Panc1 (cell line): Measurements from ENCODE around the gene PDCD4. TPM values are rescaled to one million over a fixed set of nuclear protein-coding genes. Genes with fewer than 3 reads are reported as not detected.
A peak's percentile ranks its signal among the peaks of the same experiment; 100 is the strongest.

Experiments
- ATAC-seq: fragments of 200-7000 bp; cut with Tn5 transposase; 2 replicates; pipeline ENCODE4 v1.9.1; 2020; ENCODE audit warnings: mild to moderate bottlenecking, moderate library complexity
- BruUV-seq: library from RNA; stranded (reverse); fragments of 400-500 nt; replicated peaks from 2 replicates; lab custom pipeline; 2021; lab: Mats Ljungman, UMichigan
- CTCF ChIA-PET: fragments of 300-600 bp; sonication (Branson Sonifier 250); formaldehyde crosslinking; loops from one replicate; lab custom pipeline; 2022; ENCODE audit warnings: antibody characterized with exemption; lab: Charles Lee
- POLR2A ChIA-PET: fragments of 300-600 bp; sonication (Branson Sonifier 250); formaldehyde crosslinking; loops from one replicate; lab custom pipeline; 2022; ENCODE audit warnings: antibody characterized with exemption; lab: Charles Lee
- DNase-seq: peaks from one replicate; pipeline ENCODE4 v3.0.0-alpha.2; 2010; ENCODE audit warnings: low read depth, low spot score
- H3K27ac ChIP-seq: 2 replicates; pipeline ENCODE4 v1.5.1; 2011; ENCODE audit warnings: mild to moderate bottlenecking, low read length, inconsistent platforms
- H3K27me3 ChIP-seq: fragments of 200-500 bp; sonication (Bioruptor generic); 2 replicates; pipeline ENCODE4 v1.6.0; 2014; ENCODE audit warnings: low read length, inconsistent platforms; ENCODE audit not compliant: control insufficient read depth, insufficient read depth
- H3K36me3 ChIP-seq: fragments of 200-500 bp; sonication (Bioruptor generic); 2 replicates; pipeline ENCODE4 v1.5.1; 2014; ENCODE audit warnings: inconsistent platforms, mild to moderate bottlenecking, low read length, moderate library complexity; ENCODE audit not compliant: control insufficient read depth, insufficient read depth
- H3K4me1 ChIP-seq: 2 replicates; pipeline ENCODE4 v1.5.1; 2011; ENCODE audit warnings: inconsistent platforms, mild to moderate bottlenecking, low read length, moderate library complexity; ENCODE audit not compliant: control insufficient read depth, insufficient read depth
- H3K4me3 ChIP-seq, 2 experiments: 2 replicates each; pipeline ENCODE4 v1.5.1; 2011 to 2012; ENCODE audit warnings: low read depth in 2 of 2, low read length in 2 of 2, mild to moderate bottlenecking in 2 of 2, inconsistent platforms in 1 of 2, moderate library complexity in 1 of 2
- H3K9me3 ChIP-seq: fragments of 200-500 bp; sonication (Bioruptor generic); 2 replicates; pipeline ENCODE4 v1.5.1; 2014; ENCODE audit warnings: low read depth, mild to moderate bottlenecking, inconsistent platforms, low read length, moderate library complexity; ENCODE audit not compliant: control insufficient read depth, insufficient read depth
- POLR2AphosphoS5 ChIP-seq: IDR thresholded peaks from 2 replicates; pipeline ENCODE4 v1.6.1; 2012; ENCODE audit warnings: mild to moderate bottlenecking, low read depth, low read length, moderate library complexity
- SIN3A ChIP-seq: IDR thresholded peaks from 2 replicates; pipeline ENCODE4 v1.6.1; 2012; ENCODE audit warnings: low read depth, mild to moderate bottlenecking, low read length, moderate library complexity, borderline replicate concordance; ENCODE audit not compliant: insufficient read depth
- TCF7L2 ChIP-seq: IDR thresholded peaks from 2 replicates; pipeline ENCODE4 v1.6.1; 2011; ENCODE audit warnings: mild to moderate bottlenecking, low read depth, low read length, inconsistent platforms
- in situ Hi-C: cut with HindIII; loops from 2 replicates; pipeline ENCODE4 v1.10.0; 2016; ENCODE audit warnings: low sequenced_read_pairs, low pct_unique_long_range_greater_than_20kb
- intact Hi-C: fragments of 100-400 bp; cut with micrococcal nuclease; formaldehyde crosslinking; loops from one replicate; pipeline ENCODE4 v1.10.0; 2022; ENCODE audit not compliant: unreplicated experiment
- total RNA-seq: library from RNA; stranded (reverse); gene quantifications from one replicate; pipeline ENCODE4 v1.2.1, GENCODE V29; 2021; ENCODE audit not compliant: unreplicated experiment
- TF ChIP-seq, protein P1 (sequence below), 2 experiments: IDR thresholded peaks; 2 replicates each; pipeline ENCODE4 v1.6.1; 2011 to 2012; ENCODE audit warnings: low read depth in 2 of 2, control low read depth in 1 of 2, low read length in 1 of 2, mild to moderate bottlenecking in 1 of 2, moderate library complexity in 1 of 2; ENCODE audit not compliant: insufficient read depth in 1 of 2
- TF ChIP-seq, protein P2 (sequence below): fragments of 450-650 bp; IDR thresholded peaks from 2 replicates; pipeline ENCODE4 v1.5.1; 2017; ENCODE audit warnings: mild to moderate bottlenecking

The PDCD4 gene
- total RNA-seq, 1 experiment from 2014 or later = 33.6 TPM

- Histone ChIP-seq H3K27me3 (no peaks in the 10 kb centered on the region), H3K4me3 (no peak overlapping the region), H3K9me3 (no peaks in the 10 kb centered on the region), H3K4me1 (no peaks in the 10 kb centered on the region; the same call in 1 of the 2 replicates), H3K36me3 (peaks cover 10% of the 10 kb centered on the region), H3K27ac (no peak overlapping the region)
- ATAC-seq (no peak), DNase-seq (no peak)
- TF ChIP-seq SIN3A = no peak
- no peak for TF ChIP-seq POLR2AphosphoS5
- TF ChIP-seq, protein P1, sequence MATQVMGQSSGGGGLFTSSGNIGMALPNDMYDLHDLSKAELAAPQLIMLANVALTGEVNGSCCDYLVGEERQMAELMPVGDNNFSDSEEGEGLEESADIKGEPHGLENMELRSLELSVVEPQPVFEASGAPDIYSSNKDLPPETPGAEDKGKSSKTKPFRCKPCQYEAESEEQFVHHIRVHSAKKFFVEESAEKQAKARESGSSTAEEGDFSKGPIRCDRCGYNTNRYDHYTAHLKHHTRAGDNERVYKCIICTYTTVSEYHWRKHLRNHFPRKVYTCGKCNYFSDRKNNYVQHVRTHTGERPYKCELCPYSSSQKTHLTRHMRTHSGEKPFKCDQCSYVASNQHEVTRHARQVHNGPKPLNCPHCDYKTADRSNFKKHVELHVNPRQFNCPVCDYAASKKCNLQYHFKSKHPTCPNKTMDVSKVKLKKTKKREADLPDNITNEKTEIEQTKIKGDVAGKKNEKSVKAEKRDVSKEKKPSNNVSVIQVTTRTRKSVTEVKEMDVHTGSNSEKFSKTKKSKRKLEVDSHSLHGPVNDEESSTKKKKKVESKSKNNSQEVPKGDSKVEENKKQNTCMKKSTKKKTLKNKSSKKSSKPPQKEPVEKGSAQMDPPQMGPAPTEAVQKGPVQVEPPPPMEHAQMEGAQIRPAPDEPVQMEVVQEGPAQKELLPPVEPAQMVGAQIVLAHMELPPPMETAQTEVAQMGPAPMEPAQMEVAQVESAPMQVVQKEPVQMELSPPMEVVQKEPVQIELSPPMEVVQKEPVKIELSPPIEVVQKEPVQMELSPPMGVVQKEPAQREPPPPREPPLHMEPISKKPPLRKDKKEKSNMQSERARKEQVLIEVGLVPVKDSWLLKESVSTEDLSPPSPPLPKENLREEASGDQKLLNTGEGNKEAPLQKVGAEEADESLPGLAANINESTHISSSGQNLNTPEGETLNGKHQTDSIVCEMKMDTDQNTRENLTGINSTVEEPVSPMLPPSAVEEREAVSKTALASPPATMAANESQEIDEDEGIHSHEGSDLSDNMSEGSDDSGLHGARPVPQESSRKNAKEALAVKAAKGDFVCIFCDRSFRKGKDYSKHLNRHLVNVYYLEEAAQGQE (IDR thresholded peaks at IDR 0.05; ENCODE audit: insufficient read depth in 1 of 2, low read depth in 2 of 2, low read length in 1 of 2) = no peak
- TF ChIP-seq, protein P2, sequence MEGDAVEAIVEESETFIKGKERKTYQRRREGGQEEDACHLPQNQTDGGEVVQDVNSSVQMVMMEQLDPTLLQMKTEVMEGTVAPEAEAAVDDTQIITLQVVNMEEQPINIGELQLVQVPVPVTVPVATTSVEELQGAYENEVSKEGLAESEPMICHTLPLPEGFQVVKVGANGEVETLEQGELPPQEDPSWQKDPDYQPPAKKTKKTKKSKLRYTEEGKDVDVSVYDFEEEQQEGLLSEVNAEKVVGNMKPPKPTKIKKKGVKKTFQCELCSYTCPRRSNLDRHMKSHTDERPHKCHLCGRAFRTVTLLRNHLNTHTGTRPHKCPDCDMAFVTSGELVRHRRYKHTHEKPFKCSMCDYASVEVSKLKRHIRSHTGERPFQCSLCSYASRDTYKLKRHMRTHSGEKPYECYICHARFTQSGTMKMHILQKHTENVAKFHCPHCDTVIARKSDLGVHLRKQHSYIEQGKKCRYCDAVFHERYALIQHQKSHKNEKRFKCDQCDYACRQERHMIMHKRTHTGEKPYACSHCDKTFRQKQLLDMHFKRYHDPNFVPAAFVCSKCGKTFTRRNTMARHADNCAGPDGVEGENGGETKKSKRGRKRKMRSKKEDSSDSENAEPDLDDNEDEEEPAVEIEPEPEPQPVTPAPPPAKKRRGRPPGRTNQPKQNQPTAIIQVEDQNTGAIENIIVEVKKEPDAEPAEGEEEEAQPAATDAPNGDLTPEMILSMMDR = no peak
- TF ChIP-seq TCF7L2 = no peak
- intact Hi-C loops = no loop called here
- ChIA-PET POLR2A (interaction anchor here (0.6 kb wide), 1 partner anchor 123 kb away, joined by 3 read pairs; no protein-coding TSS in a partner anchor), CTCF (interaction anchor here (1.1 kb wide), 1 partner anchor 151 kb away, joined by 5 read pairs; no protein-coding TSS in a partner anchor)
- BruUV-seq = no TSS peak
- in situ Hi-C loops = no loop called here
These were observed 25.5 kb downstream of the PDCD4 start for GRCh38 chr10:110897184-110897583.

DNA sequence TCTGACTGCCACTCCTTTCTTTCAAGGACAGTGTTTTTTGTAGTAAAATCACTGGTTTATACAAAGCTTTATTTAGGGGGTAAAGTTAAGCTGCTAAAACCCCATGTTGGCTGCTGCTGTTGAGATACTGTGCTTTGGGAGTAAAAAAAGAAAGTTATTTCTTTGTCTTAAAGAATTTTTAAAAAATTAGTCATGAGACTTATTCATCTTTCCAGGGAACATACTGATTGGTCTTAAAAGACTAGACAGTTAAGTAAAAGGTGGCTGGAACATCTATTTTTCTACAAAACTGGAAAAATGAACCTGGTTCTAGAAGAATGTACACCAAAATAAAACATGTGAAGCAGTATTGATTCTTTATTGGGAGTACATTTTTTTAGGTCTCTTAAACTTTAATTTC, 26.7 kb downstream of the PDCD4 start:
- no peaks in the 10 kb centered on the region for H3K27me3 ChIP-seq
- H3K27ac ChIP-seq = no peak overlapping the region
- no peaks in the 10 kb centered on the region; the same call in 1 of the 2 replicates for H3K4me1 ChIP-seq
- TF ChIP-seq, protein P2 = no peak
- TF ChIP-seq TCF7L2 = no peak
- TF ChIP-seq, protein P1 (IDR thresholded peaks at IDR 0.05; ENCODE audit: insufficient read depth in 1 of 2, low read depth in 2 of 2, low read length in 1 of 2) = no peak
- TF ChIP-seq SIN3A = no peak
- peaks cover 10% of the 10 kb centered on the region for H3K36me3 ChIP-seq
- ATAC-seq (no peak), DNase-seq (no peak)
- in situ Hi-C loops = no loop called here
- no peak overlapping the region for H3K4me3 ChIP-seq
- intact Hi-C loops = no loop called here
- BruUV-seq = TSS peak; percentile 59
- POLR2A ChIA-PET = no interaction called here
- CTCF ChIA-PET = interaction anchor here (1.1 kb wide), 1 partner anchor 94 kb away, joined by 3 read pairs; no protein-coding TSS in a partner anchor
- H3K9me3 ChIP-seq = no peaks in the 10 kb centered on the region
